OCI-LY3 (cell line): ENCODE results near the gene SMIM22.

Source experiments
- H2AFZ ChIP-seq: fragments of 200-600, 300-600 bp; shearing (Covaris generic); 2 replicates; pipeline ENCODE4 v1.6.0; 2014; ENCODE audit warnings: antibody characterized with exemption, low read depth, low read length
- H3K27ac ChIP-seq: fragments of 200-600, 300-600 bp; sonication (generic); 2 replicates; pipeline ENCODE4 v1.5.1; 2014; ENCODE audit warnings: mild to moderate bottlenecking, low read length, moderate library complexity, mixed read lengths
- H3K27me3 ChIP-seq: fragments of 200-600, 300-600 bp; sonication (generic); 2 replicates; pipeline ENCODE4 v1.6.1; 2014; ENCODE audit warnings: low read depth, low read length, mixed read lengths
- H3K36me3 ChIP-seq: fragments of 200-600, 300-600 bp; sonication (generic); replicated peaks from 2 replicates; pipeline ENCODE3; 2014; ENCODE audit warnings: low read depth, low read length, mixed read lengths
- H3K4me1 ChIP-seq: fragments of 300-600, 200-600 bp; sonication (generic); 2 replicates; pipeline ENCODE4 v1.6.1; 2014; ENCODE audit warnings: low read length, mixed read lengths
- H3K4me2 ChIP-seq: fragments of 200-600, 300-600 bp; sonication (generic); 2 replicates; pipeline ENCODE4 v1.6.1; 2014; ENCODE audit warnings: low read length, mixed read lengths
- H3K4me3 ChIP-seq: fragments of 300-600, 200-600 bp; sonication (generic); 2 replicates; pipeline ENCODE4 v1.5.1; 2014; ENCODE audit warnings: antibody characterized with exemption, mild to moderate bottlenecking, low read length, moderate library complexity
- H3K79me2 ChIP-seq: fragments of 300-600, 200-600 bp; shearing (Covaris generic); 2 replicates; pipeline ENCODE4 v1.6.1; 2014; ENCODE audit warnings: mild to moderate bottlenecking, low read length, mixed read lengths
- H3K9ac ChIP-seq: fragments of 300-600, 200-600 bp; shearing (Covaris generic); 2 replicates; pipeline ENCODE4 v1.6.0; 2014; ENCODE audit warnings: mild to moderate bottlenecking, low read length, moderate library complexity
- H3K9me3 ChIP-seq: fragments of 200-600, 300-600 bp; shearing (Covaris generic); 2 replicates; pipeline ENCODE4 v1.6.1; 2014; ENCODE audit warnings: low read length, mixed read lengths; ENCODE audit not compliant: insufficient read depth
- H4K20me1 ChIP-seq: fragments of 200-600, 300-600 bp; sonication (generic); 2 replicates; pipeline ENCODE4 v1.6.1; 2016; ENCODE audit warnings: low read length, mixed read lengths; ENCODE audit not compliant: insufficient read depth
- CTCF ChIP-seq: fragments of 200-600, 300-600 bp; sonication (generic); IDR thresholded peaks from 2 replicates; pipeline ENCODE4 v1.5.1; 2014; ENCODE audit warnings: antibody characterized with exemption, low read length, low read depth
- EZH2phosphoT487 ChIP-seq: fragments of 200-600 bp; shearing (Covaris generic); IDR thresholded peaks from 2 replicates; pipeline ENCODE4 v1.6.1; 2018; ENCODE audit warnings: antibody characterized with exemption, mixed run types, low read depth

The SMIM22 gene

GRCh38 chr16:4788910-4789309 is 6.3 kb upstream of the SMIM22 start:
- H3K4me1 ChIP-seq, result no peaks in the 10 kb centered on the region
- no peak overlapping the region for H3K27ac ChIP-seq
- no peak overlapping the region for H3K4me2 ChIP-seq

GRCh38 chr16:4790261-4790660 is 4.9 kb upstream of the SMIM22 start:
- Histone ChIP-seq H3K4me3 (no peak overlapping the region), H3K79me2 (no peaks in the 10 kb centered on the region), H3K4me2 (no peak overlapping the region)

More at GRCh38 chr16:4788910-4789309, 6.3 kb upstream of the SMIM22 start:
- no peaks in the 10 kb centered on the region for H4K20me1 ChIP-seq
- no peaks in the 10 kb centered on the region for H3K36me3 ChIP-seq
- no peak overlapping the region for H3K9ac ChIP-seq
- no peak for TF ChIP-seq CTCF
- no peak for TF ChIP-seq EZH2phosphoT487
- no peak overlapping the region for H2AFZ ChIP-seq
- no peak overlapping the region for H3K4me3 ChIP-seq
- no peaks in the 10 kb centered on the region for H3K79me2 ChIP-seq
- H3K27me3 ChIP-seq, result no peaks in the 10 kb centered on the region
- no peaks in the 10 kb centered on the region for H3K9me3 ChIP-seq

GRCh38 chr16:4790871-4791270 is 4.3 kb upstream of the SMIM22 start:
- H3K4me1 ChIP-seq, result no peaks in the 10 kb centered on the region
- no peak overlapping the region for H3K4me3 ChIP-seq
- no peak overlapping the region for H3K4me2 ChIP-seq
- no peaks in the 10 kb centered on the region for H4K20me1 ChIP-seq
- TF ChIP-seq CTCF (no peak), EZH2phosphoT487 (no peak)
- H2AFZ ChIP-seq, result no peak overlapping the region
- no peaks in the 10 kb centered on the region for H3K79me2 ChIP-seq
- no peaks in the 10 kb centered on the region for H3K36me3 ChIP-seq
- H3K27me3 ChIP-seq, result no peaks in the 10 kb centered on the region
- no peak overlapping the region for H3K9ac ChIP-seq
- no peak overlapping the region for H3K27ac ChIP-seq
- no peaks in the 10 kb centered on the region for H3K9me3 ChIP-seq

More at GRCh38 chr16:4790261-4790660, 4.9 kb upstream of the SMIM22 start:
- H2AFZ ChIP-seq, result no peak overlapping the region
- H3K9ac ChIP-seq, result no peak overlapping the region
- no peaks in the 10 kb centered on the region for H3K36me3 ChIP-seq
- no peaks in the 10 kb centered on the region for H3K27me3 ChIP-seq
- H4K20me1 ChIP-seq, result no peaks in the 10 kb centered on the region
- no peak overlapping the region for H3K27ac ChIP-seq
- no peaks in the 10 kb centered on the region for H3K9me3 ChIP-seq
- H3K4me1 ChIP-seq, result no peaks in the 10 kb centered on the region
- no peak for TF ChIP-seq CTCF
- no peak for TF ChIP-seq EZH2phosphoT487

GRCh38 chr16:4792951-4793513 is 2.1 kb upstream of the SMIM22 start:
- Histone ChIP-seq H3K4me1 (no peaks in the 10 kb centered on the region), H3K9me3 (no peaks in the 10 kb centered on the region), H3K4me3 (no peak overlapping the region), H3K36me3 (no peaks in the 10 kb centered on the region), H4K20me1 (no peaks in the 10 kb centered on the region), H3K27ac (no peak overlapping the region), H3K27me3 (no peaks in the 10 kb centered on the region), H3K9ac (no peak overlapping the region), H2AFZ (no peak overlapping the region), H3K79me2 (no peaks in the 10 kb centered on the region), H3K4me2 (no peak overlapping the region)
- TF ChIP-seq EZH2phosphoT487 (no peak), CTCF (no peak)
